Calu3 (cell line): Measurements from ENCODE around the gene LUZP1. TPM values are rescaled to one million over a fixed set of nuclear protein-coding genes. Genes with fewer than 3 reads are reported as not detected.

Experiments used
- BruUV-seq: library from RNA; stranded (reverse); fragments of 400-500 nt; replicated peaks from 2 replicates; lab custom pipeline; 2021; lab: Mats Ljungman, UMichigan
- CTCF ChIA-PET: fragments of 300-600 bp; sonication (Branson Sonifier 250); formaldehyde crosslinking; loops from one replicate; lab custom pipeline; 2022; ENCODE audit warnings: antibody characterized with exemption; lab: Charles Lee
- DNase-seq: peaks from one replicate; pipeline ENCODE4 v3.0.0; 2022
- H3K27ac Mint-ChIP-seq: one replicate; pipeline ENCODE4 v1.8.0; 2022; ENCODE audit warnings: mixed read lengths; ENCODE audit not compliant: unreplicated experiment
- H3K27me3 Mint-ChIP-seq: one replicate; pipeline ENCODE4 v1.8.0; 2022; ENCODE audit warnings: mixed read lengths; ENCODE audit not compliant: unreplicated experiment
- H3K36me3 Mint-ChIP-seq: one replicate; pipeline ENCODE4 v1.8.0; 2022; ENCODE audit warnings: mild to moderate bottlenecking, moderate library complexity, mixed read lengths; ENCODE audit not compliant: insufficient read depth, unreplicated experiment
- H3K4me1 Mint-ChIP-seq: one replicate; pipeline ENCODE4 v1.8.0; 2022; ENCODE audit warnings: mild to moderate bottlenecking, low read depth, mixed read lengths; ENCODE audit not compliant: unreplicated experiment
- H3K4me3 Mint-ChIP-seq: one replicate; pipeline ENCODE4 v1.8.0; 2022; ENCODE audit warnings: mild to moderate bottlenecking, low read depth, moderate library complexity, mixed read lengths; ENCODE audit not compliant: unreplicated experiment
- H3K9me3 Mint-ChIP-seq: one replicate; pipeline ENCODE4 v1.8.0; 2022; ENCODE audit warnings: low read depth, mixed read lengths; ENCODE audit not compliant: unreplicated experiment
- intact Hi-C: fragments of 100-400 bp; cut with micrococcal nuclease; formaldehyde crosslinking; loops from one replicate; pipeline ENCODE4 v1.10.0; 2022; ENCODE audit not compliant: unreplicated experiment
- total RNA-seq: library from RNA; stranded (reverse); gene quantifications from 2 replicates; pipeline ENCODE4 v1.2.3, GENCODE V29; 2022
- TF ChIP-seq, protein P1 (sequence below): fragments of 200-600 bp; IDR thresholded peaks from one replicate; pipeline ENCODE4 v1.8.0; 2022; ENCODE audit warnings: antibody characterized with exemption; ENCODE audit not compliant: unreplicated experiment

The LUZP1 gene
- total RNA-seq, 1 experiment from 2014 or later, result 17.4 TPM

GRCh38 chr1:23132033-23132432 is 36.6 kb downstream of the LUZP1 start:
- H3K27me3 Mint-ChIP-seq, result no peaks in the 10 kb centered on the region
- H3K36me3 Mint-ChIP-seq, result no peaks in the 10 kb centered on the region
- DNase-seq, result no peak
- no peaks in the 10 kb centered on the region for H3K9me3 Mint-ChIP-seq
- no peak overlapping the region for H3K27ac Mint-ChIP-seq
- intact Hi-C loops, result no loop called here
- TF ChIP-seq, protein P1, sequence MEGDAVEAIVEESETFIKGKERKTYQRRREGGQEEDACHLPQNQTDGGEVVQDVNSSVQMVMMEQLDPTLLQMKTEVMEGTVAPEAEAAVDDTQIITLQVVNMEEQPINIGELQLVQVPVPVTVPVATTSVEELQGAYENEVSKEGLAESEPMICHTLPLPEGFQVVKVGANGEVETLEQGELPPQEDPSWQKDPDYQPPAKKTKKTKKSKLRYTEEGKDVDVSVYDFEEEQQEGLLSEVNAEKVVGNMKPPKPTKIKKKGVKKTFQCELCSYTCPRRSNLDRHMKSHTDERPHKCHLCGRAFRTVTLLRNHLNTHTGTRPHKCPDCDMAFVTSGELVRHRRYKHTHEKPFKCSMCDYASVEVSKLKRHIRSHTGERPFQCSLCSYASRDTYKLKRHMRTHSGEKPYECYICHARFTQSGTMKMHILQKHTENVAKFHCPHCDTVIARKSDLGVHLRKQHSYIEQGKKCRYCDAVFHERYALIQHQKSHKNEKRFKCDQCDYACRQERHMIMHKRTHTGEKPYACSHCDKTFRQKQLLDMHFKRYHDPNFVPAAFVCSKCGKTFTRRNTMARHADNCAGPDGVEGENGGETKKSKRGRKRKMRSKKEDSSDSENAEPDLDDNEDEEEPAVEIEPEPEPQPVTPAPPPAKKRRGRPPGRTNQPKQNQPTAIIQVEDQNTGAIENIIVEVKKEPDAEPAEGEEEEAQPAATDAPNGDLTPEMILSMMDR, result no peak
- CTCF ChIA-PET, result no interaction called here
- H3K4me1 Mint-ChIP-seq, result no peaks in the 10 kb centered on the region
- no TSS peak for BruUV-seq
- no peak overlapping the region for H3K4me3 Mint-ChIP-seq

DNA sequence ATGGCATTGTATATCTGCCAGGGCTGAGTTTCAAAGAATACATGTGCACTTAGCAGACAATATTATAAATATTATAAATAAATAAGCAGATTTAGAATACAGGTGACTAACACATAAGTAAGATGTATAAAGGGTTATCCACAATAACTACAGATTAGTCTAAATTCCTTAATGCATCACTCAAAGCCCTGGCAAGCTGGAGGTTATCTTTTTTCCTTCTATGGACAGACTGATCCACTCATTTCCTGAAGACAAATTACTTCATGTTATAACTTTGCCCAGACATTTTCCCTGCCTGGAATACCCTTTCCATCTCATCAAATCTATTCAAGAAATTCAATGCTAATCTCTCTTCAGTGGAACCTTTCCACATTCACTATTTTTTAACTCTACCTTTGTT is 38.8 kb downstream of the LUZP1 start:
- H3K27me3 Mint-ChIP-seq, result no peaks in the 10 kb centered on the region
- CTCF ChIA-PET, result no interaction called here
- no peaks in the 10 kb centered on the region for H3K9me3 Mint-ChIP-seq
- intact Hi-C loops, result no loop called here
- TF ChIP-seq, protein P1, result no peak
- no TSS peak for BruUV-seq
- no peak overlapping the region for H3K4me3 Mint-ChIP-seq
- no peak for DNase-seq
- H3K27ac Mint-ChIP-seq, result no peak overlapping the region
- no peaks in the 10 kb centered on the region for H3K4me1 Mint-ChIP-seq
- no peaks in the 10 kb centered on the region for H3K36me3 Mint-ChIP-seq

- intact Hi-C loops, result no loop called here
- no peak for DNase-seq
Measured at GRCh38 chr1:23126801-23127200, 41.9 kb downstream of the LUZP1 start.

GRCh38 chr1:23126200-23126599 is 42.5 kb downstream of the LUZP1 start:
- CTCF ChIA-PET, result no interaction called here
- H3K36me3 Mint-ChIP-seq, result no peaks in the 10 kb centered on the region
- no peaks in the 10 kb centered on the region for H3K9me3 Mint-ChIP-seq
- intact Hi-C loops, result no loop called here
- H3K4me1 Mint-ChIP-seq, result peaks cover 22% of the 10 kb centered on the region
- DNase-seq, result no peak
- no peaks in the 10 kb centered on the region for H3K27me3 Mint-ChIP-seq
- no TSS peak for BruUV-seq
- no peak overlapping the region for H3K4me3 Mint-ChIP-seq
- TF ChIP-seq, protein P1, result no peak
- H3K27ac Mint-ChIP-seq, result no peak overlapping the region

More at GRCh38 chr1:23126801-23127200, 41.9 kb downstream of the LUZP1 start:
- no TSS peak for BruUV-seq
- Mint-ChIP-seq H3K27ac (no peak overlapping the region), H3K4me3 (no peak overlapping the region), H3K9me3 (no peaks in the 10 kb centered on the region), H3K4me1 (peaks cover 22% of the 10 kb centered on the region), H3K27me3 (no peaks in the 10 kb centered on the region), H3K36me3 (no peaks in the 10 kb centered on the region)
- CTCF ChIA-PET, result no interaction called here
- TF ChIP-seq, protein P1, result no peak
